NB4 (cell line): ENCODE results near the gene PYY.
"Not testable (repeated sequence)": the region's sequence is repeated elsewhere in the genome, so short reads cannot be mapped to it uniquely, and the experiment has no call there.

ENCODE experiments used
- DNase-seq: peaks from one replicate; pipeline ENCODE4 v3.0.0; 2010; ENCODE audit warnings: low read depth
- H3K4me3 ChIP-seq: one replicate; pipeline ENCODE4 v1.5.1; 2011; ENCODE audit warnings: mild to moderate bottlenecking, low read depth, low read length, moderate library complexity
- MYC ChIP-seq: IDR thresholded peaks from 2 replicates; pipeline ENCODE4 v1.6.1; 2011; ENCODE audit warnings: low read depth, low read length
- POLR2A ChIP-seq: IDR thresholded peaks from 2 replicates; pipeline ENCODE4 v1.6.1; 2011; ENCODE audit warnings: mild to moderate bottlenecking; ENCODE audit not compliant: insufficient read length; ENCODE audit errors: extremely low read depth
- TF ChIP-seq, protein P1 (sequence below): IDR thresholded peaks from 2 replicates; pipeline ENCODE4 v1.6.1; 2011; ENCODE audit warnings: low read depth, low read length
- TF ChIP-seq, protein P2 (sequence below): IDR thresholded peaks from one replicate; pipeline ENCODE4 v1.5.1; 2012; ENCODE audit warnings: low read depth, low read length

PYY gene

DNA sequence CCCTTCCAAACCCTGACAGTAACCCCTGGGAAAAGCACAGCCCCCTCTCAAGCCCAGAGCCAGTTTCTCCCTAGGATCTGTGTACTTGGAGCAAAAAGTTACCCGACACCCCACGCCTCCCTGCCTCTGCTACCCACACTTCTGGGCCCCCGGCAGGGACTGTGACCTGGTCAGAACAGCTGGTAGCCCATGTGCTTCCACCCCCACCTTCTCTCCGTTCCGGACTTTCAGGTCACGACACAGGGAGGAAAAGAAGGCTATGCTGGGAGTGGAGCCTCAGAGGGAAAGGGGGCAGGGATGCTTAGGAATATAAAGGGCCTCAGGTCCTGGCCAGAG is 17.8 kb downstream of the PYY start:
- no peak overlapping the region for H3K4me3 ChIP-seq
- DNase-seq, result no peak
- TF ChIP-seq, protein P1, sequence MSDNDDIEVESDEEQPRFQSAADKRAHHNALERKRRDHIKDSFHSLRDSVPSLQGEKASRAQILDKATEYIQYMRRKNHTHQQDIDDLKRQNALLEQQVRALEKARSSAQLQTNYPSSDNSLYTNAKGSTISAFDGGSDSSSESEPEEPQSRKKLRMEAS, result no peak
- TF ChIP-seq, protein P2, sequence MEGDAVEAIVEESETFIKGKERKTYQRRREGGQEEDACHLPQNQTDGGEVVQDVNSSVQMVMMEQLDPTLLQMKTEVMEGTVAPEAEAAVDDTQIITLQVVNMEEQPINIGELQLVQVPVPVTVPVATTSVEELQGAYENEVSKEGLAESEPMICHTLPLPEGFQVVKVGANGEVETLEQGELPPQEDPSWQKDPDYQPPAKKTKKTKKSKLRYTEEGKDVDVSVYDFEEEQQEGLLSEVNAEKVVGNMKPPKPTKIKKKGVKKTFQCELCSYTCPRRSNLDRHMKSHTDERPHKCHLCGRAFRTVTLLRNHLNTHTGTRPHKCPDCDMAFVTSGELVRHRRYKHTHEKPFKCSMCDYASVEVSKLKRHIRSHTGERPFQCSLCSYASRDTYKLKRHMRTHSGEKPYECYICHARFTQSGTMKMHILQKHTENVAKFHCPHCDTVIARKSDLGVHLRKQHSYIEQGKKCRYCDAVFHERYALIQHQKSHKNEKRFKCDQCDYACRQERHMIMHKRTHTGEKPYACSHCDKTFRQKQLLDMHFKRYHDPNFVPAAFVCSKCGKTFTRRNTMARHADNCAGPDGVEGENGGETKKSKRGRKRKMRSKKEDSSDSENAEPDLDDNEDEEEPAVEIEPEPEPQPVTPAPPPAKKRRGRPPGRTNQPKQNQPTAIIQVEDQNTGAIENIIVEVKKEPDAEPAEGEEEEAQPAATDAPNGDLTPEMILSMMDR, result no peak
- no peak for TF ChIP-seq POLR2A

DNA sequence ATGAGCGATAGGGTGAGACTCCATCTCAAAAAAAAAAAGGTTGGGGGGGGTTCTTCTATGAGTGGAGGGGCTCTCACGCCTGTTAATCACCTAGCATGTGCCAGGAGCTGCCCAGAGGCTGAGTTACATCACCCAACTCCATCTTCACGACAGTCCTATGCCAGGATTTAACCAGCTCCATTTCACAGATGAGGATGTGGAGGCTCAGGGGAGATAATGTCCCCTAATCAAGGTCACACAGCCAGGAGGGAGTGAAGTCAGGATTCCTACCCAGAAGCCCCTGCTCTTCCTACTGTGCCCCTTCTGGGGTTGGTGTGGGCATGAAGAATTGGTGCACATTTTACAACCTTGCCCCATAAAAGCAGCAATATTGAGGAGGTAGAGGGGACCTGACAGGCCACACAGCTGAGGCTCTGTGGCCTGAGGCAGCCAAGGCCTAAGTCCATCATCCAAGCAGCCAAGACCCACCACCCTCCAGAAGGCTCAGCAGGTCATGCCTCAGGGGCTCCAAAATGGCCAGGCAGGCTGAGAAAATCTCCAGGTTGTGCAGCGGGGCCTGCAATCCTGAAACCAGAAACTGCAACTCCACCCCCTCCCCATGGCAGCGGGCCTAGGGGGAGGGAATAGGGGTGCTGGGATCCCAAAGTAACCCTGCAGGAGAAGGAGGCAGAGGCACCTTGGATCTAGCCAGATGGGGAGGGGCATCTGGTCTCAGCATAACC is 18.4 kb downstream of the PYY start:
- TF ChIP-seq POLR2A (no peak), MYC (no peak)
- TF ChIP-seq, protein P2, result no peak
- TF ChIP-seq, protein P1, result no peak
- no peak for DNase-seq
- no peak overlapping the region for H3K4me3 ChIP-seq

DNA sequence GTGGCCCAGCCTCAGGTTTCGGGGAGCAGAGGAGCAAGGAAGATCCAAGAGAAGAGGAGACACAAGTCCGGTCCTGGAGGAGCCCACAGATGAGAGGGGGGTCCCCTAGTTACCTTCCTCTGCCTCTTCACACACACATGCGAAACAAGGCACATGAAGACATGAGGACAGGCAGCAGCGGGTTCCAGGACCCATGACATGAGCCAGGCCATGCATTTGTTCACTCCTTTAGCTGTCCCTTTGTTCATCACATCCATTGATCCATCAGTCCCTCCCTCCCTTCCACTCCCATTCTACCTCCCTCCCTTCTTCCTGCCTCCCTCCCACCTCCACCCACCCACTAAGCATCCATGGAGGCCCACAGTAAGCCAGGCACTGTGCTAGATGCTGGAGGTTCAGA is 20.8 kb downstream of the PYY start:
- no peak for DNase-seq

DNA sequence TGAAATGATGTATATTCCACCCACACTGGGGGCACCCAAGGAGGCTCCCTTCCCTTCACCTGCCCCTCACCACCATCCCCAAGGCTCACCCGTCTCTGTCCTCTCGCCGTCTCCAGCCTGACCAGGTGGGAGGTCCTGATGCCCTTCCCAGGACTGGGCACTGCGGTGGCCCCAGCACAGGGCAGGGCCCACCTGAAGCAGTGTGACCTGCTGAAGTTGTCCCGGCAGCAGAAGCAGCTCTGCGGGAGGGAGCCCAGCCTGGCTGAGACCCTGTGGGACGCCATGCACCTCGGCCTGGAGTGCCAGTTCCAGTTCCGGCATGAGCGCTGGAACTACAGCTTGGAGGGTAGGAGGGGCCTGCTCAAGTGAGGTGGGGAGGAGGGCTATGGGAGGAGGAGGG is 21.4 kb downstream of the PYY start:
- no peak overlapping the region for H3K4me3 ChIP-seq
- TF ChIP-seq, protein P2, result no peak
- TF ChIP-seq, protein P1, result no peak
- TF ChIP-seq POLR2A, result no peak
- no peak for TF ChIP-seq MYC
- no peak for DNase-seq

More for the DNA sequence above, 20.8 kb downstream of the PYY start:
- no peak for TF ChIP-seq POLR2A
- no peak overlapping the region for H3K4me3 ChIP-seq

DNA sequence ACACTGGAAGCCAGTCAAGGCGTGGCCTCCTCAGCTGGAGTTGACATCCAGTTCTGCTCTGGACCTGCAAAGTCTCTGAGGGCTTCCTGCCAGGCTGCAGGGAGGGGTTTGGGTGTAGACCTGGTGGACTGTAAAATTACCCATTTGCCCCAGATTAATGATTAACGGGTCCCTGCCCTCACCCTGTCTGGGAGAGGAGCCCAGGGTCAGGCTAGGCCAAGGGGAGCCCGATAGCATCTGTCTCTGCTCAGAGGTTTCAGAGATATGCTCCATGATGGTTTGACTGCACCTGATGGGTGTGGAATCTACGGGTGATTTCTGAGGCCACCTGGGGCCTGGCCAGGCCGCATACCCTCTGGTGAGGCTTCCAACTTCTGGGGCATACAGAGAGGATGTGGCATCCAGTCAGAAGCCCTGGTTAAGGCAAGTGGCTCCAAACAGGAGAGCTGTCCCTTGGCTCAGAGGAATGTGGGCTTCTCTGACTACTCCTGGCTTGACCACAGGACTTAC is 22.6 kb downstream of the PYY start:
- DNase-seq, result no peak
- TF ChIP-seq MYC (no peak), POLR2A (no peak)
- TF ChIP-seq, protein P2, result no peak
- TF ChIP-seq, protein P1, result no peak

DNA sequence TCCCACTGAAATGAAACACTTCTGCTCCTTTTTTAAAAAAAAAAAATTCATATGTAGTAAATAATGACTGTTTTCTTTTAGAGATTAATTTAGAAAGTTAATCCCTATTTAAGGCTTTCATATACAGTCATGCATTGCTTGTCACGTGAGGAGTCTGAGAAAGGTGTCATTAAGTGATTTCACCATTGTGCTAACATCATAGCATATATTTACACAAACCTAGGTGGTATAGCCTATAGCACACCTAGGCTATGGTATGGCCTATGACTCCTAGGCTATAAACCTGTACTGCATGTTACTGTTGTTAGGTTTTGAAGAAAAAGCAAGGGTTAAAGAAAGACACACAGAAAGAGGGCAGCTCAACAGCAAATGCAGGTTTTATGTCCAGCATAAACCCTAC is 25.1 kb downstream of the PYY start:
- TF ChIP-seq MYC (no peak), POLR2A (no peak)
- TF ChIP-seq, protein P2, result no peak
- TF ChIP-seq, protein P1, result no peak

More for the DNA sequence above, 22.6 kb downstream of the PYY start:
- no peak overlapping the region for H3K4me3 ChIP-seq

DNA sequence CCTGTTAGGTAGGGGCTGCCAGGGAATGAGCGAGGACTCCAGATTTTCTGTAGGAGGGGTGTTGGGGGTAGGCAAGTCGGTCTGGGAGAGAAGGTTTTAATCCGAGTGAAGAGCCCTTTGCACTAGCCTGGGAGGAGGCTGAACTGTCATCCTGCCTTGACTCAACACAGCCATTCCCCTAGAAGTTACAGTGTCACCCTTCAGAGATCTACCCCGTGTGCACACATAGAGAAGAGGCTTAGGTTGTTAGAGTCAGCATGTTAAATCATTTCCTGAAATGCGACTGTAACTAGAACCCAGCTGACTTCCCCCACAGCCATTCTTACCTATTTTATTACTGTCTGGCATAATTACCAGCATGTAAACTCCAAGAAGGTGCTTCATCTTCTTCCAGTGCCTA is 25.8 kb downstream of the PYY start:
- DNase-seq, H3K4me3 ChIP-seq: not testable (repeated sequence)

More for the DNA sequence above, 25.1 kb downstream of the PYY start:
- H3K4me3 ChIP-seq, result no peak overlapping the region
- DNase-seq, result no peak
